GM19438 (cell line): Measurements from ENCODE around the gene KLHL29.
"Not testable (repeated sequence)": the region's sequence is repeated elsewhere in the genome, so short reads cannot be mapped to it uniquely, and the experiment has no call there.

Experiments
- ATAC-seq: cut with Tn5 transposase; IDR thresholded peaks from one replicate; pipeline ENCODE4 v1.9.1; 2021; ENCODE audit warnings: low read depth; ENCODE audit not compliant: unreplicated experiment

Gene KLHL29

GRCh38 chr2:23391237-23391736 is 6.3 kb downstream of the KLHL29 start:
- ATAC-seq, result not testable (repeated sequence)

GRCh38 chr2:23393722-23394121 is 8.7 kb downstream of the KLHL29 start:
- ATAC-seq, result no peak

DNA sequence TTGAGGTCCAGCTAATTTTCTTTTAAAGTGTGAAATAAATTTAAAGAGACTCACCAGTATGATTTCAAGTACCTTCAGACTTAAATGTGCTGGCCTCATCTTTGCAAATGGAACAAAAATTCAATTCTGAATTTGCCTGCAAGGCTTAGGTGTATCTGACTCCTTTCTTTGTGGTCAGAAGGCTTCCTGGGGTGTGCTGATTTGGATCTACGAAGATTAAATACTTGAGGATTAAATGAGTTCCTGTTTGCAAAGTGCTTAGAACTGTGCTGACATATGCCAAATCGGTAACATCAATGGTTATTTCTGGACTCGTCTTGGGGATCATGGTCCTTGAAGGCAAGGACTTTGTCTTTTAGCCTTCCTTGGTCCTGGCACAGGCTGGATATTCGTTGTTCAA is 9.7 kb downstream of the KLHL29 start:
- no peak for ATAC-seq

- no peak for ATAC-seq
Observed at GRCh38 chr2:23397478-23397877, 12.5 kb downstream of the KLHL29 start.

DNA sequence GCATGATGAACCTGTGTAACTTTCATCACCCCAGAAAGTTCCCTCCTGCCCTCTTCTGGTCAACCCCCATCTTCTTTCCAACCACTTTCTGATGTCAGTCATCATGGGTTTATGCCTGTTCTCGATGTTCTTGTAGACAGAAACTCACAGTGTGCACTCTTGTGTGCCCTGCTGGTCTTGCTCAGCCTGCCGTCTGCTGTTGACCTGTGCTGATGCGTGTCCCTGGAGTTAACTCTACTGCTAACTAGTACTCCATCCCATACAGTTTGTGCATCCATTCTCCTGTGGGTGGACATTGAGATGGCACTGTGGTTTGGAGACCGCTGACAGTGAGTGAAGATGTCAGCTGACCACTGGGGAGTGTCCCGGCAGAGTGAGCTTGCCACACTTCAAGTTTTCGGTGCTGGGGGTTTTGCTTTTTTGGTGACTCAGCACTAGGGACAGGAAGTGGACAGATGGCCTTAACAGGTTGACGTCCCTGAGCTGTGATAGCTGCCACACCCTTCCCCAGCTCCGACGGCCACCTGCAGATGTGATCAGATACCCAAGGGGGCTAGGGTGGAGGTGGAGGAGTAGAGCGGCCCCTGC is 14.8 kb downstream of the KLHL29 start:
- ATAC-seq, result peak; percentile 37

GRCh38 chr2:23400703-23401102 is 15.7 kb downstream of the KLHL29 start:
- no peak for ATAC-seq

GRCh38 chr2:23401427-23402204 is 16.6 kb downstream of the KLHL29 start:
- ATAC-seq, result no peak

DNA sequence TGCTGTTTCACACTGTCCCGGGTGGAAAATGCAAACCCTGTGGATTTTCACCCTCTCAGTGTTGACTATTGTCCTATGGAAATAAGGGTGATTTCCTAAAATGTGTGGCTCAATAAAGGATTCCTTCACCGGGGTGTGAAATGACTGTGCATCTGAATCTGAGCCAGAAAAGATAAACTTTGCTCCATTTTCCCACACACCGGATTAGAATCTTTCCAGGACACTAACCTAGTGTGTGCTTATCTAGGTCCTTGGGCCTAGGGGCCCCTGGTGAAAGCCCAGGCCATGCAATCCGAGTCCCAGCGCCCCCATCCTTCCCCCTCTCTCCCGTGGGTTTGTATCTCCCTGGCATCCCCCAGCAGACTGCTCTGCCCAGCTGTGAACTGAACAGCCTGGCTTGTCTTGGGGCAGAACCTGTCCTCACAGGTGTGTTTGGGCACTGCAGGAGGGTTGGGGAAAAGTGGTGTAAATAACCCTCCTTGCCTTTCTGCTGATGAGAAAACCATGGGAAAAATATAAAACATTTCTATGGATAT is 17.3 kb downstream of the KLHL29 start:
- no peak for ATAC-seq

DNA sequence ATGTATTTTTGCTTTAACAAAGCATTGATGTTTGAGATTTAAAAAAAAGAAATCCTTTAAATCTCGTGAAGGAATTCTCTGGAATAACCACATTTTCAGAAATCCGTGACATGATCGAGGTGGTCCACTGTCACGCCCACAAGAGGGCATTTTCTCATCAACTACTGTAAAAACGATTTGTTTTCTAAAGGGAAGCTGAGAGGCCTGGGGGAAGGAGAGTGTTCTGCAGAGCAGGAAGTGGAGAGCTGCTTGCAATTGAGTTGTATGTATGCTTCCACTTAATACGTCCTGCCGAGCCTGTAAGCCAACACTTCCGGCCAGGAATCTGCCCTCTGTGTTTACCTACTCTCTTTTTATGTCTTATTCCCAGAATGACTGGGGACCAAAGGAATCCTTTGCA is 19.4 kb downstream of the KLHL29 start:
- ATAC-seq, result peak; percentile 81

DNA sequence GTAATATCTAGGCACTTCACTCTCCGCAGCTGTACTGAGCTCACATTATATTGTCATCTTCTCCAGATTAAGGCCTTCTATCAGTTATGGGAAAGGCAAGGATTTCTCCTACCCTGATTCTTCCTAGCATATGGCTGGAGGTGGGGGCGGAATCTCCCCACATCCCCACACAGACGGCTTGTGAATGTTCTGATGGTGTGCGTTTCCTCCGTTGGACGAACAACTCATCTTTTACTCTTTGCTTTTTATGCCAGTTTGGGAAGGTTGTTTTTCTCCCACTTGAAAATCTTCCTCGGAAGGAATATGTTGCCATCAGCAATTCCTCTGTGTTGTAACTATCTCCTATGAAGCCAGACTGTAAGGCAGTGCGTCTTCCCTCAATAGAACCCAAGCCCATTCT is 24.3 kb downstream of the KLHL29 start:
- ATAC-seq, result no peak

DNA sequence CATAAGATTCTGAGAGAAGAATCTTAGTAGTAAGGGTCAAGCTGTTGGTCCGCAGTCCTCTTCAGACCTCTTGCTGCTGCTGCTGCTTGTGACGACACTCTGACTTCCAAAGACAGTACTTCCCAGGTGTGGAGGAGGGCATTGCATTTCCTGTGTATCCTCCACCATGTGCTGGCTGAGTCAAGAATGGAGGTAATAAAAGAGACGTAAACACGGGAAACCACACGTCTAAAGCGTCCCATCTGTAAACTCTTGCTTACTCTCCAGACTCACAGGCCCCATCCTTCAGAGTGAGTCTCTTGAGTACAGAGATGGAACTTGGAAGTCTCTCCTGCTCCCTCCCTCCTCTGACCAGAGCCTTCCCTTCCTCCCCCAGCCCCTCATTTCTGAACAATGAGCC is 25.6 kb downstream of the KLHL29 start:
- no peak for ATAC-seq

GRCh38 chr2:23411752-23412431 is 26.9 kb downstream of the KLHL29 start:
- ATAC-seq, result no peak

DNA sequence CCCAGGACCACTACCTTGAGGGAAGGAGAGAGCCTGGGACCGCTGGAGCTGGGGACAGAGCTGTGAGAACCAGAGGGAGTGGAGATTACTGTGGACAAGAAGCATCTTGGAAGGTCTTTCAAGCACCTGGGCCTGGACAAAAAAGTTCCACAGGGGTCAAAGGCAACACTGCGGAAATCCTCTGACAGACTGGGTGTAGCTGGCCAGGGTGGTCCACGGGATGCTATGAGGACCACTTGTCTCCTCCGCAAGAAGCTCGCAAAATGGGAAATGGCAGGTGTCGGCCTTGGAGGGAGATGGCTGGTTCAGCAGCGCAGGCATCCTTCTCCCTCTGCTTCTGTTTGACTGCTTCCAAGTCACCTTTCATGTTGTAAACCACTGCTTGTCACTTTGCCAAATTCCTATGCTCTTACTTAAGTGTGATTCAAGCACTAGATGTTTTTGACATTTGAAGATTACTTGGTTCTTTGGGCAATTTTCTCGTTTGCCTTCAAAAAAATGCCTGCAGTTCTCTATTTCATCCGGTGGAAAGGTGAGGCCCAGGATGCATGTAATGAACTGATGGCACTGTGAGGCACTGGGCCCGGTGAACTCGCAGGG is 27.7 kb downstream of the KLHL29 start:
- ATAC-seq, result no peak

GRCh38 chr2:23413641-23414040 is 28.7 kb downstream of the KLHL29 start:
- ATAC-seq, result no peak

DNA sequence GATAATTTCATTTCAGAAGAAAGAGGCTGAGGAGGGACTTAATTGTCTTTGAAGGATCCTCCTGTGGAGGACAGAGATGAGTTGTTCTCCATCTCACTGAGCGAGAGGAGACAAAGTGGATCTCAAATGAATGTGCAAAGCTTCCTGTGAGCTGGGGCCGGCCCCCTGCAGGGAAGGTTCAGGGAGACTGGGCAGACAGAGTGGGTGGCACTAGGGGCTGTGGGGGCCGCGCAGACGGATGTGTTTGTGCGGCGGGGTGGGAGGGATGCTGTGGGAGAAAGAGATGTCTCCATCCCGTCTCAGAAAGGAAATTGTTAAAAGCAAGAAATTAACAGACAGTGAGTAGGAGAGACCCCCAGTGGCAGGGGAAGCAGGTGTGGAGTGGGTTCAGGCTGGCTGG is 29.1 kb downstream of the KLHL29 start:
- ATAC-seq, result no peak

- no peak for ATAC-seq
Observed at GRCh38 chr2:23414871-23415270, 29.9 kb downstream of the KLHL29 start.

- ATAC-seq, result no peak
Observed at GRCh38 chr2:23417310-23417709, 32.3 kb downstream of the KLHL29 start.

DNA sequence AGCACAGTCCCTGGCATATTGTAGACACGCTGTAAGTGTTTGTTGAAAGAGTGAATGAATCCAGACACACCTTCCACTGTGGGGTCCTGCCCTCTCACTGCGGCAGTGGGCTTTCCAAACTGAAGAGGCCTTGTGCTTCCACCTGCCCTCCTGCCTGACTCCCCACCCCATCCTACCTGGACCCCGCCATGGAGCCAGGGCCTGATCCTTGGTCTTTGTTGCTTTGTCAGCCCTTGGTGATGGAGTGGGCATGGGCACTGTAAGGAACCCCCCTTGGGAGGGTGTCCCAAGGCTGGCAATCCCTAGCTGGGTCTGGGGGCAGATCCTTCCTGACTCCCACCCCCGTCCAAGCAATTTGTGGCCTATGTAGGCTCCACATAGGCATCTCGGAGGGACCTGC is 33.1 kb downstream of the KLHL29 start:
- no peak for ATAC-seq

DNA sequence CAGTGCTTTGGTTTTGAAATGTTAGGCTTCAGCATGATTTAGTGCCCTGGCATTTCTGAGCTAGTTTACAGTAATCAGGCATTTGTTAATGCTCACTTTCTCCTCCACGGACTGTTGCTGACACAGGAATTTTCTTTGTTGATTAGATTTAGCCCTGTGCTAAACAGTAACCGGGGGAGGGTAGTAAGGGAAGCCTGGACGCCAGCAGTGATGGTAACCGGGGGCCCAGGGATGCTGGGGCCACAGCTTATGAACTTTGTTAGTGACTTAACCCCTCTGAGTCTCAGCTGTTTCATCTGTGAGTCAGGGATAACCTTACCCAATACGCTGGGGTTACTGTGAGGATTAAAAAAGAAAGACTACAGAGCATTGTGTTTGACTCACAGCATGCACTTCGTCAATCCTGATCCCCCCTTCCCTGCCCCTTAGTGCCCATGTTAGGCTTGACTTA is 33.5 kb downstream of the KLHL29 start:
- ATAC-seq, result no peak

DNA sequence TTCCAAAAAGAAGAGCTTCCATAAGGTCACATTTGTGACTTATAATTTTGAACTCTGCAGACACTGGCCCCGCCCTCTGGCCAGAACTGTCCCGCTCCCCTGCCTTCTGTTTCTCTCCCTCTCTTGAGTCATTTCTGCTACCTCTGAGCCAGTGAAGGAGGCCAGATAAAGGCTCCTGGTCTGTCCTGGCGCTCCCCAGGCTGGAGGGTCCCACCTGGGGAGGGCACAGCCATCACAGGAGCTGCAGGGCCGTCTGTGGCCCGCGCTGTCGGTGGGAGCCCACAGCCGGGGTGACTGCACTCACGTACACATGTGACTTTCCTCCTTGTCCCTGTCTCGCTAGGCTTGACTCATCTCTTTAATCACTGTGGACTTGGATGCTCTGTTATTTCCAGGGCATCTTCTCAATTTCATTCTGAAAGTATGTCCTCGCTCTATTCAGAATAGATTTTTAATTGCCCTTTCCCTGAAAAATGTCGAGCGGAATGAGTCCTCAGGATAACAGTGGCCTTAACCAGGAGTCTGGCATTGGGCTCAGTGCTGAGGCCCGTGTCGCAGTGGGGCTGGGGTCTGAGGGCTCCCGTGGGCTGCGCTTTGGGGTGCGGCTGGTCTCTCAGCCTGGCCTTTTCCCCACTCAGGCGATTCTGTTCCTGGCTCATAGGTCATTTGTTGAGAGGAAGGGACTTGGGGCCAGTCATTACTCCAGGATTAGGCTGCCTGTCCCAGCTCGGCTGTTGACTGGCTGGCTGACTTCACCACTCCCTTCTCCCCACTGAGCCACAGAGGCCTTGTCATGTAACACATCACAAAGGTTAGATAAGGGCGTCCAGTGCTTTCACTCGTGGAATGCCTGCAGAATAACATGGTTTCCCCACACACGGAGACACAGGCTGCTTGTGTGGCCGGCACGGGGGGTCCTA is 34.5 kb downstream of the KLHL29 start:
- ATAC-seq, result no peak
